Measurements from ENCODE around the gene MBD1.
"Not testable (repeated sequence)": the region's sequence is repeated elsewhere in the genome, so short reads cannot be mapped to it uniquely, and the experiment has no call there.

The MBD1 gene

GRCh38 chr18:50288348-50289107 is 7.2 kb upstream of the MBD1 start:
- not testable (repeated sequence) for DNase-seq

GRCh38 chr18:50287441-50288347 is 6.4 kb upstream of the MBD1 start, which contains the start of gene CXXC1:
Gene CXXC1, minus strand, starts transcription at chr18:50287692. Its CDS starts 103 bp downstream, at chr18:50287589.
- peak; percentile 100 for DNase-seq

- DNase-seq = peak; percentile 33
Observed at GRCh38 chr18:50287028-50287440, 5.7 kb upstream of the MBD1 start.

- no peak for DNase-seq
Observed at GRCh38 chr18:50286391-50287027, 5.2 kb upstream of the MBD1 start.

- no peak for DNase-seq
Observed at GRCh38 chr18:50285631-50286321, 4.5 kb upstream of the MBD1 start.

GRCh38 chr18:50285071-50285470 is 3.7 kb upstream of the MBD1 start:
- no peak for DNase-seq

GRCh38 chr18:50284255-50284885 is 3.0 kb upstream of the MBD1 start:
- no peak for DNase-seq

- no peak for DNase-seq
Observed at GRCh38 chr18:50283469-50284209, 2.3 kb upstream of the MBD1 start.

GRCh38 chr18:50282521-50283335 is 1.4 kb upstream of the MBD1 start:
- DNase-seq = peak; percentile 6

GRCh38 chr18:50281972-50282520 is 723 bp upstream of the MBD1 start:
- DNase-seq = no peak

- no peak for DNase-seq
Observed at GRCh38 chr18:50280707-50281294, 522 bp downstream of the MBD1 start.

GRCh38 chr18:50279752-50280151 is 1.6 kb downstream of the MBD1 start:
- no peak for DNase-seq

GRCh38 chr18:50277942-50278341 is 3.4 kb downstream of the MBD1 start:
- DNase-seq = no peak

- DNase-seq = no peak
Observed at GRCh38 chr18:50276452-50276851, 4.9 kb downstream of the MBD1 start.

GRCh38 chr18:50275503-50276036 is 5.8 kb downstream of the MBD1 start:
- DNase-seq = no peak

GRCh38 chr18:50274941-50275340 is 6.4 kb downstream of the MBD1 start:
- no peak for DNase-seq

GRCh38 chr18:50274044-50274442 is 7.3 kb downstream of the MBD1 start:
- DNase-seq = no peak

GRCh38 chr18:50273203-50274043 is 7.9 kb downstream of the MBD1 start:
- DNase-seq = no peak

- no peak for DNase-seq
Observed at GRCh38 chr18:50272568-50272967, 8.8 kb downstream of the MBD1 start.
